ENCODE measurements around the gene TMEM178B. TPM values are rescaled to one million over a fixed set of nuclear protein-coding genes. Genes with fewer than 3 reads are reported as not detected.

Gene TMEM178B
- total and polyA plus RNA-seq, 8 donors = 0.16 to 5.6 (median 3.4) TPM

GRCh38 chr7:141444961-141445360 is 371.1 kb downstream of the TMEM178B start:
- no peak overlapping the region for H3K4me3 ChIP-seq
- no peaks in the 10 kb centered on the region for H3K9me3 ChIP-seq
- no peak for TF ChIP-seq CTCF (IDR thresholded peaks at IDR 0.05)
- no peak overlapping the region for H3K27ac ChIP-seq
- H3K36me3 ChIP-seq = no peaks in the 10 kb centered on the region
- no peak for ATAC-seq
- no peak for DNase-seq
- H3K4me1 ChIP-seq = no peaks in the 10 kb centered on the region
- no peaks in the 10 kb centered on the region for H3K27me3 ChIP-seq
- intact Hi-C loops (cut with DNase I) = no loop called here

GRCh38 chr7:141451232-141451631 is 377.4 kb downstream of the TMEM178B start:
- ATAC-seq = no peak
- Histone ChIP-seq H3K27ac (no peak overlapping the region), H3K9me3 (no peaks in the 10 kb centered on the region), H3K4me1 (no peaks in the 10 kb centered on the region), H3K27me3 (no peaks in the 10 kb centered on the region), H3K36me3 (no peaks in the 10 kb centered on the region), H3K4me3 (no peak overlapping the region)
- TF ChIP-seq CTCF (IDR thresholded peaks at IDR 0.05) = no peak
- DNase-seq = no peak
- intact Hi-C loops (cut with DNase I) = no loop called here

- no peak overlapping the region for H3K4me3 ChIP-seq
- intact Hi-C loops (cut with DNase I) = no loop called here
Measured at GRCh38 chr7:141452911-141453310, 379.0 kb downstream of the TMEM178B start.

GRCh38 chr7:141454338-141454737 is 380.5 kb downstream of the TMEM178B start:
- no peaks in the 10 kb centered on the region for H3K4me1 ChIP-seq
- no peak for ATAC-seq
- intact Hi-C loops (cut with DNase I) = no loop called here

More at GRCh38 chr7:141452911-141453310, 379.0 kb downstream of the TMEM178B start:
- Histone ChIP-seq H3K4me1 (no peaks in the 10 kb centered on the region), H3K9me3 (no peaks in the 10 kb centered on the region), H3K27me3 (no peaks in the 10 kb centered on the region), H3K27ac (no peak overlapping the region), H3K36me3 (no peaks in the 10 kb centered on the region)
- no peak for TF ChIP-seq CTCF (IDR thresholded peaks at IDR 0.05)
- ATAC-seq = no peak
- DNase-seq = no peak

GRCh38 chr7:141455723-141456122 is 381.9 kb downstream of the TMEM178B start:
- no peak overlapping the region for H3K27ac ChIP-seq
- no peak for ATAC-seq
- no peaks in the 10 kb centered on the region for H3K36me3 ChIP-seq
- no peaks in the 10 kb centered on the region for H3K9me3 ChIP-seq
- intact Hi-C loops (cut with DNase I) = no loop called here
- no peaks in the 10 kb centered on the region for H3K27me3 ChIP-seq
- no peaks in the 10 kb centered on the region for H3K4me1 ChIP-seq
- TF ChIP-seq CTCF (IDR thresholded peaks at IDR 0.05) = no peak
- DNase-seq = no peak
- no peak overlapping the region for H3K4me3 ChIP-seq

More at GRCh38 chr7:141454338-141454737, 380.5 kb downstream of the TMEM178B start:
- Histone ChIP-seq H3K27ac (no peak overlapping the region), H3K27me3 (no peaks in the 10 kb centered on the region), H3K9me3 (no peaks in the 10 kb centered on the region), H3K36me3 (no peaks in the 10 kb centered on the region), H3K4me3 (no peak overlapping the region)
- TF ChIP-seq CTCF (IDR thresholded peaks at IDR 0.05) = no peak
- DNase-seq = no peak
